Spinal cord (tissue), 10 donors: ENCODE results near the gene LGALSL. TPM values are rescaled to one million over a fixed set of nuclear protein-coding genes. Genes with fewer than 3 reads are reported as not detected.

Source experiments
- DNase-seq, 6 donors: peaks; one replicate each; pipeline versions ENCODE4 v3.0.0 to v3.0.0-alpha.2; 2013 to 2015; ENCODE audit warnings: low spot score in 6 of 6, low read depth in 4 of 6
- H3K27ac ChIP-seq: one replicate; pipeline ENCODE4 v1.5.1; 2013; ENCODE audit warnings: low read depth, low read length, control low read depth
- H3K27me3 ChIP-seq: one replicate; pipeline ENCODE4 v1.6.1; 2013; ENCODE audit warnings: low read length; ENCODE audit not compliant: control insufficient read depth, insufficient read depth
- H3K36me3 ChIP-seq: one replicate; pipeline ENCODE4 v1.6.1; 2013; ENCODE audit warnings: low read length; ENCODE audit not compliant: control insufficient read depth, insufficient read depth
- H3K4me1 ChIP-seq: one replicate; pipeline ENCODE4 v1.6.1; 2013; ENCODE audit warnings: low read length; ENCODE audit not compliant: control insufficient read depth, insufficient read depth
- H3K4me3 ChIP-seq: one replicate; pipeline ENCODE4 v1.5.1; 2013; ENCODE audit warnings: low read depth, low read length, control low read depth
- H3K9me3 ChIP-seq: one replicate; pipeline ENCODE4 v1.6.1; 2013; ENCODE audit warnings: low read length; ENCODE audit not compliant: control insufficient read depth, insufficient read depth
- WGBS: methylation state at CpG from one replicate; pipeline ENCODE4 v1.1.5; 2013; ENCODE audit warnings: missing lambda C conversion rate; ENCODE audit not compliant: insufficient coverage; 5-methylcytosine and 5-hydroxymethylcytosine counted together
- long read RNA-seq, 4 donors: transcript quantifications; one replicate each; lab custom pipeline, GENCODE V29; 2026
- polyA plus RNA-seq, 2 donors: library from polyadenylated mRNA; unstranded; fragments of 120-200 nt; gene quantifications; one replicate each; pipeline ENCODE4 v1.2.1, GENCODE V29; 2013; ENCODE audit not compliant: insufficient read length in 2 of 2
- total RNA-seq, 2 donors: library from RNA; depleted of rRNA in 1 of 2; stranded (reverse); fragments of 120-200 nt in 1 of 2; fragments of >200 nt in 1 of 2; gene quantifications; one replicate each; pipeline versions ENCODE4 v1.2.3 to v1.2.4, GENCODE V29; 2013 to 2014
- donor health status: healthy.

The LGALSL gene
- total RNA-seq (10 to 100 TPM; 19.8 to 36.1 TPM), polyA plus RNA-seq (10 to 100 TPM; 41.0 to 50.2 TPM)
- long read RNA-seq, donor 1, transcript LGALSL-201 (5 exons, 3,926 nt): major isoform, 13 of 13 reads
- long read RNA-seq, donor 1, partial matches to known transcripts: 0 of 13 reads
- long read RNA-seq, donor 1, other reads (novel, unspliced or antisense): 0 of 13 reads
- long read RNA-seq, donor 2, transcript LGALSL-201 (5 exons, 3,926 nt): major isoform, 6 of 6 reads
- long read RNA-seq, donor 2, partial matches to known transcripts: 0 of 6 reads
- long read RNA-seq, donor 2, other reads (novel, unspliced or antisense): 0 of 6 reads
- long read RNA-seq, donor 3, transcript LGALSL-201 (5 exons, 3,926 nt): major isoform, 6 of 6 reads
- long read RNA-seq, donor 3, partial matches to known transcripts: 0 of 6 reads
- long read RNA-seq, donor 3, other reads (novel, unspliced or antisense): 0 of 6 reads
- long read RNA-seq, donor 4, transcript LGALSL-201 (5 exons, 3,926 nt): major isoform, 14 of 28 reads
- long read RNA-seq, donor 4, partial matches to known transcripts: 14 of 28 reads
- long read RNA-seq, donor 4, other reads (novel, unspliced or antisense): 0 of 28 reads

GRCh38 chr2:64453770-64454385, at the start of gene LGALSL:
TSS of gene LGALSL (plus strand) at chr2:64454162. CDS start at chr2:64454546, 384 bp downstream.
- WGBS: 0% methylated on average over 50 of the region's 52 CpGs
- peaks cover 6% of the 10 kb centered on the region for H3K36me3 ChIP-seq
- H3K4me1 ChIP-seq: peaks cover 23% of the 10 kb centered on the region
- H3K4me3 ChIP-seq: peak within 1 kb of the TSS; percentile 77
- H3K27ac ChIP-seq: peak within 1 kb of the TSS; percentile 81
- no peaks in the 10 kb centered on the region for H3K27me3 ChIP-seq
- DNase-seq: peak in 5 of 6 donors; percentile 20 to 88 (median 55)
- no peaks in the 10 kb centered on the region for H3K9me3 ChIP-seq

DNA sequence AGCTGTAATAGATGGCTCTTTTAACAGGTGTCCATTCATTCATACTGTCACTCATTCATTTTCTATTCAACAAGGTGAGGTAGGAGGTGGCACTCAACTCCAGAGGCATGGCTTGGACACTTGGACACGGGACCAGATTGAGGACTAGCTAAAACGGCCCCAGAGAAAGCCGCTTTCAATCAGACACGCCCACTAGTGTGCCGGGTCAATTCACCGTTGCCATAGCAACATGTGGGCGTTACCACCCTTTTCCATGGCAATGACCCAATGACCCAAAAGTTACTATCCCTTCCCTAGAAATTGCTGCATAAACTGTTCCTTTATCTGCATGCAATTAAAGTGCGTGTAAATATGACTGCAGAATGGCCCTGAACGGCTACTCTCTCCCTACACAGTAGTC, 49.2 kb upstream of the LGALSL start:
- peaks cover 45% of the 10 kb centered on the region for H3K4me1 ChIP-seq
- H3K27ac ChIP-seq: peak overlapping the region; percentile 87
- WGBS: 4% methylated on average over 7 of the region's 9 CpGs
- H3K9me3 ChIP-seq: no peaks in the 10 kb centered on the region
- H3K4me3 ChIP-seq: no peak overlapping the region
- DNase-seq: peak in 3 of 6 donors; percentile 12 to 63 (median 58)
- H3K36me3 ChIP-seq: no peaks in the 10 kb centered on the region
- no peaks in the 10 kb centered on the region for H3K27me3 ChIP-seq

- no peak for DNase-seq
- Histone ChIP-seq H3K27ac (peak overlapping the region; percentile 87), H3K4me3 (no peak overlapping the region), H3K9me3 (no peaks in the 10 kb centered on the region), H3K36me3 (no peaks in the 10 kb centered on the region), H3K4me1 (peaks cover 44% of the 10 kb centered on the region), H3K27me3 (no peaks in the 10 kb centered on the region)
- 77% methylated on average over 8 of the region's 11 CpGs for WGBS
These were observed 48.2 kb upstream of the LGALSL start for GRCh38 chr2:64405581-64406406.

- WGBS: 62% methylated on average over 2 of the region's 2 CpGs
- Histone ChIP-seq H3K27ac (peak overlapping the region; percentile 87), H3K36me3 (no peaks in the 10 kb centered on the region)
These were observed 47.6 kb upstream of the LGALSL start for GRCh38 chr2:64406407-64406774.

GRCh38 chr2:64408031-64408430, 45.9 kb upstream of the LGALSL start:
- 96% methylated on average over 2 of the region's 3 CpGs for WGBS
- no peaks in the 10 kb centered on the region for H3K9me3 ChIP-seq
- no peaks in the 10 kb centered on the region for H3K36me3 ChIP-seq
- peaks cover 34% of the 10 kb centered on the region for H3K4me1 ChIP-seq
- DNase-seq: no peak
- H3K27me3 ChIP-seq: no peaks in the 10 kb centered on the region
- H3K27ac ChIP-seq: no peak overlapping the region
- H3K4me3 ChIP-seq: no peak overlapping the region

More at GRCh38 chr2:64406407-64406774, 47.6 kb upstream of the LGALSL start:
- Histone ChIP-seq H3K4me1 (peaks cover 38% of the 10 kb centered on the region), H3K9me3 (no peaks in the 10 kb centered on the region), H3K27me3 (no peaks in the 10 kb centered on the region), H3K4me3 (no peak overlapping the region)
- DNase-seq: no peak

DNA sequence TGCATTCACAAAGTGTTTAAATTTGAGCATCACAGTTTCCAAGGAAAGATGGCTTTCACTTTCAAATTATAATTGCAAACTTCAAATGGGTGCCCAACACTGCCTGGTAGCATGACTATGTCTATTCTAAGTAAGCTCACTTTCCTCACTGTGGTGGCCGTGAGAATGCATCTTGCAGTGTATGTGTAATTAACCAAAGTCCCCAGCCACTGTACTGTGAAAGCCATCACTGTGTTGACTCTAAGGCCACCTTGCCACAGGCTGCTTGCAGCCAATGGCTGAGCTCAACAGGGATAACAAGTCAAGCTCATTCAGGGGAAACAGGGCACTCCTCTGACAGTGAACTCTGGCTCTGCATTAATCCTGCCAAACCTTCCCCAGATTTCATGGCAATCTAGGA, 43.3 kb upstream of the LGALSL start:
- Histone ChIP-seq H3K4me3 (no peak overlapping the region), H3K4me1 (peaks cover 8% of the 10 kb centered on the region), H3K27ac (no peak overlapping the region), H3K27me3 (no peaks in the 10 kb centered on the region), H3K9me3 (no peaks in the 10 kb centered on the region), H3K36me3 (no peaks in the 10 kb centered on the region)
- no peak for DNase-seq
- no CpG with 5 or more reads among the region's 1 CpG for WGBS

DNA sequence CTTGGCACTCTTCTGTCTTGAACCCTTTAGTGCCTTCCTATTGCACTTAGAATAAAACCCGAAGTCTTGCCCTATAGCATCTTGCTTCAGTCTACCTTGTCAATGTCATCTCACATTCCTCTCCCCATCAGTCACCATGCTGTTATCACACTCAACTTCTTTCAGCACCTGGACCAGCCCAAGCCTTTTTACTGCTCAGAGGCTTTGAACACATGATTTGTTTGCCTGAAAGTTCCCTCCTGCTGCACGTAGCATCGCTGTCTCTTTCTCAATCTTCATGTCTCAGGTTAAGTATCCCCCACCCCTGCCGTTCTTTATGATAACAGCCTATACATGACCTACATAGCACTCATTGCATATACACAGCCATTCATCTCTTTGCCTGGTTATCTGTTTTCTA, 41.3 kb upstream of the LGALSL start:
- WGBS: 88% methylated on average over 4 of the region's 4 CpGs
- no peak for DNase-seq
- Histone ChIP-seq H3K9me3 (no peaks in the 10 kb centered on the region), H3K4me1 (no peaks in the 10 kb centered on the region), H3K27ac (no peak overlapping the region), H3K4me3 (no peak overlapping the region), H3K27me3 (no peaks in the 10 kb centered on the region), H3K36me3 (no peaks in the 10 kb centered on the region)

DNA sequence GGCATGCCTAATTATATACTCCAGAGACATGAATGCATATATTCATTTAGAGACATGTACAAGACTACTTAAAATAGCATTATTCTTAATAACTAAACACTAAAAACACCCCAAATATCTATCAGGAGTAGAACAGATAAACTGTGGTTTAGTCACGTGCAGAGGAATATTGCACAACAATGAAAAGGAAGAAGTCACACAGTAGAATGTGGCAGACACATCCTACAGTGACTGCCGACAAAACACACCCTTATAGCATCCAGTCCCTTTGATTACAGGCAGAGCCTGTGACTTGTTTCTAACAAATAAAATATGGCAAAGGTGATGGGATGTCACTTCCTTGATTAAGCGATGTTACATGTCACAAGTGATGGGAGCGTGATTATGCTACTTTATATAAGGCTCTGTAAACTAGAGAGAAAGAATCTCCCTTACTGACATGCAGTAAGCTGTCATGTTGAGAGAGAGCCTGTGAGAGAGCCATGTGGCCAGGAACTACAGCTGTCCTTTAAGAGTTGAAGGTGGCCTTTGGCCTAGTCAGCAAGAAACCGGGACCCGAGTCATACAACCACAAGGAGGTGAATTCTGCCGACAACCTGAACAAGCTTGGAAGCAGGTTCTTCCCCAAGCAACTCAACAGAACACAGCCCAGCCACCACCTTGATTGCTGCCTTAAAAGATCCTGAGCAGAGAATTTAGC, 39.1 kb upstream of the LGALSL start:
- Histone ChIP-seq H3K4me3 (no peak overlapping the region), H3K4me1 (no peaks in the 10 kb centered on the region), H3K9me3 (no peaks in the 10 kb centered on the region), H3K36me3 (no peaks in the 10 kb centered on the region), H3K27ac (no peak overlapping the region), H3K27me3 (no peaks in the 10 kb centered on the region)
- no peak for DNase-seq
- WGBS: 89% methylated on average over 3 of the region's 7 CpGs

DNA sequence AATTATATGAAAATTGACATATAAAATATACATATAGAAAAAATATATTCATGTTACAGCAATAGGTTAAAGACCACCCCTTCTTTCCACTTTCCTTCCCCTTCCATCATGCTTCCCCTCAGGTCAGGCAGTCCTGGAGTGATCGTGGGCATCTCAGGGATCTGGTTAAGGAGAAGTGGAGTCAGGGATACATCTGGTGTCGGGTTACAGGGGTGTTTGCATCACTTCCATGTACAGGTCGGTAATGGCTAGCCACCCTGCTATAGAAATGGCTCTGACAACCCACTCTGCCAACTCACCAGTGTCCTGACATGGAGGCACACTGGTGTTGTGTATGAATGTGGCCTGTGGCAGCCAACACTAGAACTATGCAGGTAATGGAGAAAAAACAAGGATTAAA, 36.3 kb upstream of the LGALSL start:
- DNase-seq: no peak
- WGBS: 33% methylated on average over 1 of the region's 3 CpGs

More for the DNA sequence above, 36.3 kb upstream of the LGALSL start:
- Histone ChIP-seq H3K9me3 (no peaks in the 10 kb centered on the region), H3K27ac (no peak overlapping the region), H3K27me3 (no peaks in the 10 kb centered on the region), H3K36me3 (no peaks in the 10 kb centered on the region), H3K4me3 (no peak overlapping the region), H3K4me1 (no peaks in the 10 kb centered on the region)
